Superior temporal gyrus (tissue), 1 donor: Measurements from ENCODE around the gene OR13C3.
"Not testable (repeated sequence)": the region's sequence is repeated elsewhere in the genome, so short reads cannot be mapped to it uniquely, and the experiment has no call there.

Experiments
- DNase-seq: peaks from one replicate; pipeline ENCODE4 v3.0.0-alpha.2; 2016; ENCODE audit errors: extremely low spot score

The OR13C3 gene

GRCh38 chr9:104536756-104537155 is at the start of gene OR13C3:
Gene OR13C3, minus strand, starts transcription at chr9:104536856. Its CDS starts 133 bp downstream, at chr9:104536723.
- no peak for DNase-seq

DNA sequence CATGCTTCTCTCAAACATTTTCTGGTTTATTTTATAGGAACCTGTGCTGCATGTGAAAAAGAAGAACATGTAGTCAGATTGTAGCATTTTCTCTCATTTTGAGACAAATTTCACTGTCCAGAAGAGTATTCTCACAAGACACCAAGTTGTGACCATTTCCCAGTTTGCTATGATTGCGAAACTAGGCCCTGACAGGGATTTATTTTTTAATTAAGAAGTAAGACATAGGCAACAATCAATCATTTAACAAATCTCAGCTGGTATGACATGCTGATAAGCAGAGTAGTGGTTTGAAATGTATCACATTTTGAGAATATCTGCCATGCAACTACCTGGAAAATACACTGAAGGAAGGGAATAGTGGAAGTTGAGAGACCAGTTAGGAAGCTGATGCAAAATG is 43.9 kb upstream of the OR13C3 start:
- no peak for DNase-seq

GRCh38 chr9:104577263-104577662 is 40.6 kb upstream of the OR13C3 start:
- DNase-seq: no peak

GRCh38 chr9:104575456-104575855 is 38.8 kb upstream of the OR13C3 start:
- DNase-seq: no peak

DNA sequence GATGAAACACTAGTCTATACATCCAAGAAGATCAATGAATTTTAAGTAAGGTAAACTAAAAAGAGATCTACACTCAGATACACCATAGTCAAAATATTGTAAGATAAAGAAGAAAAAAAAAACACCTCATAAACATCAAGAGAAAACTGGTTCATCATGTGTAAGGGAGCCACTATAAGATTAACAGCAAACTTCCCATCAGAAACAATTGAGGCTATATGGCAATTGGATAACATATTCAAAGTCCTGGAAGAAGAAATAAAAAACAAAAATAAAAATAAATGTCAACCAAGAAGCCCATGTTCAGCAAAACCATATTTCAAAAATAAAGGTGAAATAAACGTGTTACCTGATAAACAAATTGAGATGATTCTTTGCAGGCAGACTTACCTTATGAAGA is 36.0 kb upstream of the OR13C3 start:
- no peak for DNase-seq

GRCh38 chr9:104568868-104569267 is 32.2 kb upstream of the OR13C3 start, which contains the start of gene OR13C8:
Gene OR13C8, plus strand, starts transcription at chr9:104569168. Its CDS starts 0 bp downstream, at chr9:104569168.
- DNase-seq: no peak

DNA sequence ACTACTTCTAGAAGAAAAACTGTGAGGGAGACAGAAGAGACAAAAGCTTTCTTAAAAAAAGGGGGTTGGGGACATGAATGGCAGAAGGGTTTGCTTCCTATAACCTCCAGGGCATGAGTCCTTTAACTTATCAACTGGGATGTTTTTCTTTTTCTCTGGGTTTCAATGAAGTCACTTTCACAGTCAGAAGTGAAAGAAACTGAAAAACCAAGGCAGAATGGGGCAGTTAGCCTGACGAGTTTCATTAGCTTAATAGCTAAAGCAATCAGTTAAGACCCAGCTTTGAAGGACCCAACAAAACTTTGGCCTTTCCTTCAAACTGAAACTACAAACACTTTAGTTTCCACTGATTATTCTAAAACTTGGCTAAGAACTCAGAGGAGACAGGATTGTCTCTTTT is 27.7 kb upstream of the OR13C3 start:
- DNase-seq: no peak

- no peak for DNase-seq
Measured at GRCh38 chr9:104556830-104557634, 20.4 kb upstream of the OR13C3 start.

GRCh38 chr9:104555521-104555920 is 18.9 kb upstream of the OR13C3 start:
- no peak for DNase-seq

GRCh38 chr9:104553261-104553660 is 16.6 kb upstream of the OR13C3 start:
- no peak for DNase-seq

DNA sequence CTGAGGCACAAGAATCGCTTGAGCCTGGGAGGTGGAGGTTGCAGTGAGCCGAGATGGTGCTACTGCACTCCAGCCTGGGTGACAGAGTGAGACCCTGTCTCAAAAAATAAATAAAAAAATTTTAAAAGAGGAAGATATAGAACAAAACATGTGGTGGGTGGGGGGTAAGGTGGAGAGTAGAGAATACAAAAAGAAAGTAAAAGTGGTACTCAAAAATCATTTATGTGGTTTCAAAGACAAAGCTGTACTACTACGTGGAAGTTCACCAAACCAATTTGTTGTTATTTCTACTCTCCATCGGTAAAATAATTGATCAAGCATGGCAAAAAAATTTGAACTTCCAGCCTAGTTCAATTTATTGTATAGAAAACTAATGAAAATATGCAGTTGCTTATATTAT is 8.0 kb upstream of the OR13C3 start:
- DNase-seq: no peak

DNA sequence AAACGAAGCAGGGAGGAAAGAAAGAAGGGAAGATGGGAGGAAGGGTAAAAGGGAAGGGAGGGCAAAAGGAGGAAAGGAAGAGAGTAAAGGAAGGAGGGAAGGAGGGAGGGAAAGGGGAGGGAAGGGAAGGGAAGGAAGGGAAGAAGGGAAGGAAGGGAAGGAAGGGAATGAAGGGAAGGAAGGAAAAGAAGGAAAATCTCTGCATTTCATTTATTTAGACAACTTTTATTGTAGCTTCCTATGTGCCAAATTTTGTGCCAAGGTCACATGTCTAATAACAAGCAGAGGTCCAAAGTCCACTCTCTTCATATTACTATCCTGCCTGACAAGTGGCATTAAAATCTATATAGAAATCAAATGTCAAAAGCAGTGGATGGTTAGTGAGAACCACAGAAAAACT is 2.6 kb upstream of the OR13C3 start:
- no peak for DNase-seq

DNA sequence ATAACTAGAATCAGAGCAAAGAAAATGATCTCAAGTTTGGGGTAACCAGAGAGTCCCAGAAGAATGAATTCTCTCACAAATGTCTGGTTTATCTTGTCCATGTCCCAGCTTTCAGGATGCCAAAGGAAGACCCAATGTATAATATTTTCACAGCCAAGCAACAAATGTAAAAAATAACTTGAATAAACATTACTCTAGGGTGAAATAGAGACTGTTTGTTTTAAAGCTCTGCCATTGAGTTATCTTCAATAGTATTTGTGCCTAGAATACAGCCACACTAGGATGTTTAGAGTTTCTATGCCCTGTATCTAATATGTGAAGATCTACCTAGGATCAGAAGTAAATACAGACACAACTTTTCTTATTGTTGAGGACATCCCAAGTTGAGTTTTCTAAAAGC is 9.5 kb downstream of the OR13C3 start, which contains the start of gene OR13C4:
OR13C4 (minus strand) TSS at position 101 of the 400 bp plus-strand sequence; CDS start at position 101, 0 bp downstream.
- DNase-seq: no peak

GRCh38 chr9:104520241-104520640 is 16.4 kb downstream of the OR13C3 start:
- not testable (repeated sequence) for DNase-seq

DNA sequence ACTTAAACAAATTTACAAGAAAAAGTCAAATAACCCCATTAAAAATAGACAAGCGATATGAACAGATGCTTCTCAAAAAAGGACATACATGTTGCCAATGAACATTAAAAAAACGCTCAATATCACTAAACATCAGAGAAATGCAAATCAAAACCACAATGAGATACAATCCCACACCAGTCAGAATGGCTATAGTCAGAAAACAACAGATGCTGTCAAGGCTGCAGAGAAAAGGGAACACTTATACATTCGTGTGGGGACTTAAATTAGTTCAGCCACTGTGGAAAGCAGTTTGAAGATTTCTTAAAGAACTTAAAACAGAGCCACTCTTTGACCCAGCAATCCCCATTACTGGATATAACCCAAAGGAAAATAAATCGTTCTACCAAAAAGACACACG is 21.8 kb downstream of the OR13C3 start:
- no peak for DNase-seq

GRCh38 chr9:104506565-104506964 is 30.1 kb downstream of the OR13C3 start:
- no peak for DNase-seq

- DNase-seq: no peak
Measured at GRCh38 chr9:104503963-104504362, 32.7 kb downstream of the OR13C3 start, which contains the start of gene OR13F1. Gene OR13F1, plus strand, starts transcription at chr9:104504263. Its CDS starts 0 bp downstream, at chr9:104504263.

GRCh38 chr9:104503440-104503839 is 33.2 kb downstream of the OR13C3 start:
- DNase-seq: no peak

DNA sequence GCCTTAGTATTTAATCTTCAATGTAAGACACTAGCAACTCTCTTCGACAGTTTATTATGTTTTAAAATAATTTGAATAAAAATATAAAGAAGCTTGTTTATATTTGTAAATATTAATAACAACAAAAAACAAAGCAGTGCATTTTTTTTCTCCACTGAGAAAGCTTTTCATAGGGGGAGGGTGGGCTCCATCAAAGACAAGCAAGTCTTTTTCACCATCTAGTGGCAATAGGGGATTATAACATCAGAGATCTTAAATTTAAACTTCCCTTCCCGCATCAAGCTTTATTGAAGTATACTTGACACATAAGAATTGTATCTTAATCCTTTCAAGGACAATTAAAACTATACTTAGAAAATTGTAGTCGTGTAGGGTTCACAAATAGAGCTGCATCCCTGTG is 41.8 kb downstream of the OR13C3 start:
- peak; percentile 19 for DNase-seq
